ENCODE data around the gene DMXL1. TPM values are rescaled to one million over a fixed set of nuclear protein-coding genes. Genes with fewer than 3 reads are reported as not detected.

Gene DMXL1
- total RNA-seq, 1 donor from 2014 or later, result 56.5 TPM

- TF ChIP-seq, protein P1, sequence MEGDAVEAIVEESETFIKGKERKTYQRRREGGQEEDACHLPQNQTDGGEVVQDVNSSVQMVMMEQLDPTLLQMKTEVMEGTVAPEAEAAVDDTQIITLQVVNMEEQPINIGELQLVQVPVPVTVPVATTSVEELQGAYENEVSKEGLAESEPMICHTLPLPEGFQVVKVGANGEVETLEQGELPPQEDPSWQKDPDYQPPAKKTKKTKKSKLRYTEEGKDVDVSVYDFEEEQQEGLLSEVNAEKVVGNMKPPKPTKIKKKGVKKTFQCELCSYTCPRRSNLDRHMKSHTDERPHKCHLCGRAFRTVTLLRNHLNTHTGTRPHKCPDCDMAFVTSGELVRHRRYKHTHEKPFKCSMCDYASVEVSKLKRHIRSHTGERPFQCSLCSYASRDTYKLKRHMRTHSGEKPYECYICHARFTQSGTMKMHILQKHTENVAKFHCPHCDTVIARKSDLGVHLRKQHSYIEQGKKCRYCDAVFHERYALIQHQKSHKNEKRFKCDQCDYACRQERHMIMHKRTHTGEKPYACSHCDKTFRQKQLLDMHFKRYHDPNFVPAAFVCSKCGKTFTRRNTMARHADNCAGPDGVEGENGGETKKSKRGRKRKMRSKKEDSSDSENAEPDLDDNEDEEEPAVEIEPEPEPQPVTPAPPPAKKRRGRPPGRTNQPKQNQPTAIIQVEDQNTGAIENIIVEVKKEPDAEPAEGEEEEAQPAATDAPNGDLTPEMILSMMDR (IDR thresholded peaks at IDR 0.05), result no peak
- TF ChIP-seq POLR2A (IDR thresholded peaks at IDR 0.05) (no peak), POLR2AphosphoS5 (IDR thresholded peaks at IDR 0.05; ENCODE audit: insufficient read depth in 1 of 2, low read depth in 1 of 2) (no peak)
- no peak overlapping the region for H3K4me3 ChIP-seq
- intact Hi-C loops (cut with DNase I), result no loop called here
- H3K9me3 ChIP-seq, result no peaks in the 10 kb centered on the region
- DNase-seq (ENCODE audit: extremely low spot score in 2 of 2), result no peak
- no peak overlapping the region for H3K27ac ChIP-seq
- H3K4me1 ChIP-seq, result no peaks in the 10 kb centered on the region
- H3K36me3 ChIP-seq, result peaks cover 2 to 12% of the 10 kb centered on the region in 2 donors
- H3K27me3 ChIP-seq, result no peaks in the 10 kb centered on the region
Measured at GRCh38 chr5:119187776-119188529, 117.1 kb downstream of the DMXL1 start.

DNA sequence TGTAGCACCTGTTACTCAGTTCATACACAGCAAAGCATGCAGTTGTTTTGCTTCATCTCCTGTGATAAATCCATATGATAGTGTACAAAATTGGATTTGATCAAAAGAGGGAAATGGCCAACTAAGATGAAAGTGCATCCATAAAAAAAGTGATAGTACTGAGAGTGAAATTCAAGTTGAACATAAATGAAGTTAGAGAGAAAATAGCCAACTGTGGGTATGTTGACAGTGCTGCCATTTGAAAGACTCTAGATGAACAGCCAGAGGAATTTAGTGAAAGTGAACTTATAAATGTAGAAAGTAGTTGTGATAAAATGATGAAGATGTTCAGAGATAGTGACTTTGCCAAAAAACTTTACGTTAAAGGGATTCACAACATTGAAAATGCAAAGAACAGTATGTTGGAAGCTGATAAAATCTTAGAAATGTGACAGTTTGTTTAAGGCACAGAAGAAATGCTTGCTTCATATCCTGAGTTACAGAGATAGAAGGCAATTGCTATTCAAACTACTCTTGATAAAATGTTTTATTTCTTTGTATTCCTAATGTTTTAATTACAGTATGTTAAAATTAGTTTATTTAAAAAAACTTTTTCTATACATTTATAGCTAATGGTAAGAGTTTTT lies 119.7 kb downstream of the DMXL1 start:
- DNase-seq (ENCODE audit: extremely low spot score in 2 of 2), result no peak
- intact Hi-C loops (cut with DNase I), result no loop called here
- Histone ChIP-seq H3K9me3 (no peaks in the 10 kb centered on the region), H3K4me1 (no peaks in the 10 kb centered on the region), H3K27me3 (no peaks in the 10 kb centered on the region), H3K4me3 (no peak overlapping the region), H3K27ac (no peak overlapping the region), H3K36me3 (peaks cover 2 to 13% of the 10 kb centered on the region in 2 donors)
- TF ChIP-seq, protein P1 (IDR thresholded peaks at IDR 0.05), result no peak
- TF ChIP-seq POLR2A (IDR thresholded peaks at IDR 0.05), result no peak
- TF ChIP-seq POLR2AphosphoS5 (IDR thresholded peaks at IDR 0.05; ENCODE audit: insufficient read depth in 1 of 2, low read depth in 1 of 2), result no peak

DNA sequence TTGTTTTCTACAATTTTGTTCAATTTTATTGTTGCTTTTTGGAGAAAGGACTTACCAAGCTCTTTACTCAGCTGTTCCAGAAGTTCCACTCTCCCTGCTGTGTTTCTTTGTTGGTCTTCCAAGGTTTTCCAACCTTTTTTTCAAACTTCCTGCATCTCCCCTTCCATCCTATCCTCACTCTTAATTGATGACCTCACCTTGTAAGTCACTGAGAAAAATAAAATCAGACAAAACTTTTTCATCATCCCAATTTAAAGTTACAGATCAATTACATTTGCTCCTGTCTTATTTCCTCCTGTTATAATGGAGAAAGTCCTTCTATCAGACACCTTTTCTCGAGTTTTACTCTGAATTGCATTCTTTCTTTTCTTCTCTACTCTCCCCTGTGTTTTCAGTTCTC lies 121.1 kb downstream of the DMXL1 start:
- Histone ChIP-seq H3K36me3 (peaks cover 2 to 19% of the 10 kb centered on the region in 2 donors), H3K4me1 (no peaks in the 10 kb centered on the region)
- TF ChIP-seq, protein P1 (IDR thresholded peaks at IDR 0.05), result no peak
- TF ChIP-seq POLR2AphosphoS5 (IDR thresholded peaks at IDR 0.05; ENCODE audit: insufficient read depth in 1 of 2, low read depth in 1 of 2) (no peak), POLR2A (IDR thresholded peaks at IDR 0.05) (no peak)

DNA sequence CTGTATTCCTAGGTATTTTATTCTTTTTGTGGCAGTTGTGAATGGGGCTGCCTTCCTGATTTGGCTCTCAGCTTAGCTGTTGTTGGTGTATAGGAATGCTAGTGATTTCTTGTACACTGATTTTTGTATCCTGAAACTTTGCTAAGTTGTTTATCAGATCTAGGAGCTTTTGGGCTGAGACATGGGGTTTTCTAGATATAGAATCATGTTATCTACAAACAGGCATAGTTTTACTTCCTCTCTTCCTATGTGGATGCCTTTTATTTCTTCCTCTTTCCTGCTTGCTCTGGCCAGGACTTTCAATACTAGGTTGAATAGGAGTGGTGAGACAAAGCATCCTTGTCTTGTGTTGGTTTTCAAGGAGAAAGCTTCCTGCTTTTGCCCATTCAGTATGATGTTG lies 129.9 kb downstream of the DMXL1 start:
- TF ChIP-seq, protein P1 (IDR thresholded peaks at IDR 0.05), result no peak
- TF ChIP-seq POLR2A (IDR thresholded peaks at IDR 0.05) (no peak), POLR2AphosphoS5 (IDR thresholded peaks at IDR 0.05; ENCODE audit: insufficient read depth in 1 of 2, low read depth in 1 of 2) (no peak)
- H3K36me3 ChIP-seq, result peaks cover 0 to 53% of the 10 kb centered on the region in 2 donors

More for the DNA sequence above, 121.1 kb downstream of the DMXL1 start:
- Histone ChIP-seq H3K27ac (no peak overlapping the region), H3K9me3 (no peaks in the 10 kb centered on the region), H3K4me3 (no peak overlapping the region), H3K27me3 (no peaks in the 10 kb centered on the region)
- intact Hi-C loops (cut with DNase I), result no loop called here
- no peak for DNase-seq (ENCODE audit: extremely low spot score in 2 of 2)

DNA sequence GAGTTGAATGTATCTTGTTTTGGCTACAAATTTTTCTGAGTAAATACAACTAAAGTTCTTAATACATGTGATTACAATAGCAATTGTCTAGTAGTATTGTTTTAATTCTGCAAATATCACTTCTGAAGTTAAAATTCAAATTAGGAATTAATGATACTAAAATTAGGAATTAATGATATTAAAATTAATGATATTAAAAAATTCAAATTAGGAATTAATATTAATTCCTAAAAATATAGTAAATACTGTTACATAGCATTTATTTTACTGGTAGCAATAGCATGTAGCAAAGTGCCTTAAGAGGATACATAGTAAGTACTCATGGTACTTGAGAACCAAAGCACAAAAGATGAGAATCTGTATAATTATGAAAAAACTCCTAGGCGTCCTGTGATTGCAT lies 136.2 kb downstream of the DMXL1 start:
- TF ChIP-seq, protein P1 (IDR thresholded peaks at IDR 0.05), result no peak
- TF ChIP-seq POLR2AphosphoS5 (IDR thresholded peaks at IDR 0.05; ENCODE audit: insufficient read depth in 1 of 2, low read depth in 1 of 2) (no peak), POLR2A (IDR thresholded peaks at IDR 0.05) (no peak)
- Histone ChIP-seq H3K36me3 (peaks cover 0 to 22% of the 10 kb centered on the region in 2 donors), H3K4me1 (no peaks in the 10 kb centered on the region), H3K9me3 (no peaks in the 10 kb centered on the region), H3K27me3 (no peaks in the 10 kb centered on the region), H3K27ac (no peak overlapping the region), H3K4me3 (no peak overlapping the region)
- DNase-seq (ENCODE audit: extremely low spot score in 2 of 2), result no peak
- intact Hi-C loops (cut with DNase I), result no loop called here

More for the DNA sequence above, 129.9 kb downstream of the DMXL1 start:
- Histone ChIP-seq H3K4me3 (no peak overlapping the region), H3K27me3 (no peaks in the 10 kb centered on the region), H3K9me3 (no peaks in the 10 kb centered on the region), H3K4me1 (no peaks in the 10 kb centered on the region), H3K27ac (no peak overlapping the region)
- DNase-seq (ENCODE audit: extremely low spot score in 2 of 2), result no peak
- intact Hi-C loops (cut with DNase I), result no loop called here

Measured in vagina (tissue), 2 donors.